Naive B cell (primary cell): ENCODE measurements around the gene UBL3. TPM values are rescaled to one million over a fixed set of nuclear protein-coding genes. Genes with fewer than 3 reads are reported as not detected.

Experiments
- ATAC-seq, 2 donors: fragments of 150-1000 bp; cut with Tn5 transposase; 2 replicates each; pipeline ENCODE4 v1.10.0; 2021; ENCODE audit warnings: low read depth in 2 of 2, mild to moderate bottlenecking in 2 of 2, moderate library complexity in 2 of 2
- DNase-seq: peaks from one replicate; pipeline ENCODE4 v3.0.0; 2022
- H3K27ac Mint-ChIP-seq, 6 donors: one replicate each; pipeline ENCODE4 v1.8.0; 2020 to 2022; ENCODE audit warnings: mild to moderate bottlenecking in 6 of 6, mixed read lengths in 6 of 6, moderate library complexity in 5 of 6, inconsistent platforms in 2 of 6
- H3K27me3 Mint-ChIP-seq, 3 donors: one replicate each; pipeline ENCODE4 v1.8.0; 2021 to 2022; ENCODE audit warnings: mixed read lengths in 3 of 3, mild to moderate bottlenecking in 1 of 3
- H3K36me3 Mint-ChIP-seq, 2 donors: one replicate each; pipeline ENCODE4 v1.8.0; 2020 to 2022; ENCODE audit warnings: mixed read lengths in 2 of 2, inconsistent platforms in 1 of 2, mild to moderate bottlenecking in 1 of 2
- H3K4me1 Mint-ChIP-seq, 3 donors: one replicate each; pipeline ENCODE4 v1.8.0; 2020 to 2022; ENCODE audit warnings: mixed read lengths in 3 of 3, inconsistent platforms in 1 of 3, mild to moderate bottlenecking in 1 of 3, moderate library complexity in 1 of 3
- H3K4me3 Mint-ChIP-seq, 8 donors: one replicate each; pipeline ENCODE4 v1.8.0; 2020 to 2022; ENCODE audit warnings: mild to moderate bottlenecking in 8 of 8, mixed read lengths in 8 of 8, moderate library complexity in 8 of 8, inconsistent platforms in 2 of 8
- H3K9me3 Mint-ChIP-seq, 7 donors: one replicate each; pipeline ENCODE4 v1.8.0; 2020 to 2022; ENCODE audit warnings: mixed read lengths in 7 of 7, mild to moderate bottlenecking in 5 of 7, inconsistent platforms in 2 of 7, moderate library complexity in 1 of 7
- polyA plus RNA-seq, 6 donors: library from polyadenylated mRNA; unstranded; fragments of 300-500 nt; fragmentation: Illumina TruSeq; gene quantifications; one replicate each; pipeline ENCODE4 v1.2.3, GENCODE V29; 2021; ENCODE audit warnings: low read depth in 6 of 6

The UBL3 gene, protein sequence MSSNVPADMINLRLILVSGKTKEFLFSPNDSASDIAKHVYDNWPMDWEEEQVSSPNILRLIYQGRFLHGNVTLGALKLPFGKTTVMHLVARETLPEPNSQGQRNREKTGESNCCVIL
- 10 to 100 TPM; 23.1 to 33.3 (median 30.5) TPM for polyA plus RNA-seq

DNA sequence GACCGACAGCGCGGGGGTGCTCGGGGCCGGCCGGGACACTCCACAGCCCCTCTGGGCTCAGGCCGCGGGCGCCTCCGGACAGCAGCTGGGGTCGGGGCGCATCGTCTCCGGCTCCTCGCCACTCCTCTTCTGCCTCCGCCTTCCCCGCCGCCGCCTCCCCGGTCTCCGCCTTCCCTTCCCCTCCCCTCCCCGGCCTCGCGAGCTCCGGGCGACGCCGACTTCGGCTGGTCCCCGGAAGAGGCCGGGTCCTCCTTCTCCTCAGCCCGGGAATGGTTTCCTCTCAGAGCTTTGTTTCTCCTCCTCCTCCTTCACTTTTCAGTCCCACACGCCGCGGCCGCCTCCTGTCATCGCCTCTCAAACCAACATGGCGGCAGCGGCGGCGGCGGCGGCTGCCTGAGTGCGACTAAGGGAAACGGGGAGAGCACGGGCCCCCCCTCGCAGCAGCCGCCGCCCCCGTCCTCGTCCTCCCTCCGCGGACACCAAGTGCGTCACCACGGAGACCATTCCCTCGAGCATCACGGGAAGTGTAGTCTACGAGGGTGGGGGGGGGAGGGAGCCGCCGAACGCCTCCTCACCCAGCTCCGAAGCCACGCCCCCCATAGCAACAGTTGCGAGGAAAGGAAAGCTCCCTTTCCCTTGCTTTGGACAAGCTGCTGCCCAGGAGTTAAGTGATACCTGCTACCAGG is at the start of gene UBL3:
TSS of gene UBL3 (minus strand) at position 405 of the 686 bp plus-strand sequence. CDS start 1,079 bp downstream, outside the sequence.
- Mint-ChIP-seq H3K9me3 (no peaks in the 10 kb centered on the region), H3K27me3 (peaks cover 0 to 6% (median 0%) of the 10 kb centered on the region in 3 donors), H3K36me3 (peaks cover 0 to 8% of the 10 kb centered on the region in 2 donors), H3K4me3 (peak within 1 kb of the TSS; percentile 93 to 100 (median 98)), H3K27ac (peak within 1 kb of the TSS; percentile 98 to 100 (median 99)), H3K4me1 (peaks cover 26 to 35% (median 27%) of the 10 kb centered on the region in 3 donors)
- ATAC-seq, result peak; percentile 90 to 91
- DNase-seq, result peak; percentile 93

DNA sequence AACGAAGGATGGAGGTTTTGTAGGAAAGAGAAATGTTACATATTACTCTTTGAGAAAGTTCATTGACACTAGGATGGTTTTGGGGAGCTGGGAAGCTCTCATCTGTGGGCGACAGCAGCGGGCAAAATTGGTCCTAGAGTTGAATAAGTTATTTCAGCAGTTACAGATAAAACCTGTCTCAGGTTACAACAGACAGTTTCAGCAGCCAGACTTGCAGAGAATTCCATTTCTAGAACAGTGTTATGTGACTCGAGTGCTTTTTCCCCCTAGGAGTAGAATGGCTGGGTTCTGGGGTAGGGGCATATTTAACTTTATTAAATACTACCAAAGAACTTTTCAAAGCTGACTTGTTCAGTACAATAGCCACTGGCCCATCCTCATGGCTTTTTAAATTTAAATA is 46.7 kb upstream of the UBL3 start:
- ATAC-seq, result no peak
- Mint-ChIP-seq H3K4me3 (no peak overlapping the region), H3K27ac (no peak overlapping the region), H3K4me1 (no peaks in the 10 kb centered on the region), H3K36me3 (no peaks in the 10 kb centered on the region), H3K9me3 (peaks cover 0 to 10% (median 0%) of the 10 kb centered on the region in 7 donors), H3K27me3 (peaks cover 8 to 13% (median 10%) of the 10 kb centered on the region in 3 donors)
- no peak for DNase-seq

DNA sequence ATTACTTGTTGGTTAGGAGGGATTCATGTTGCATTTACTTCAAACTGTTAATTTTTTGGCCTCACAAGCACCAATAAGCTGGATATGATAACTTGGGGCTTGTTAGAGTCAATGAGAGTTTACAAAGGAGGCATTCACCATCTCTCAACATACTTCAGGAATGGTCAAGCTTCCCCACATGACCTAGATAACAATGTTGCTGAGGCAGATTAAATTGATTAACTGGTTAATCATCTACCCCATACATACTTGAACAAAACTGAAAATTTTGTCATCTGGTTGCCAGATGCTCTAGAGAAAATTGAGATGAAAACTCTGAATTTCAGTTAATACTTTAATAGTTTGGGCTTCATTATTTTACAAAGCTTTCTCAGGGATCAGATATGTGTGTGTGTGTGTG is 43.0 kb upstream of the UBL3 start:
- H3K27ac Mint-ChIP-seq, result no peak overlapping the region
- DNase-seq (no peak), ATAC-seq (no peak)
- peaks cover 0 to 8% (median 0%) of the 10 kb centered on the region in 3 donors for H3K27me3 Mint-ChIP-seq
- no peaks in the 10 kb centered on the region for H3K9me3 Mint-ChIP-seq
- no peak overlapping the region for H3K4me3 Mint-ChIP-seq
- no peaks in the 10 kb centered on the region for H3K36me3 Mint-ChIP-seq
- no peaks in the 10 kb centered on the region for H3K4me1 Mint-ChIP-seq

DNA sequence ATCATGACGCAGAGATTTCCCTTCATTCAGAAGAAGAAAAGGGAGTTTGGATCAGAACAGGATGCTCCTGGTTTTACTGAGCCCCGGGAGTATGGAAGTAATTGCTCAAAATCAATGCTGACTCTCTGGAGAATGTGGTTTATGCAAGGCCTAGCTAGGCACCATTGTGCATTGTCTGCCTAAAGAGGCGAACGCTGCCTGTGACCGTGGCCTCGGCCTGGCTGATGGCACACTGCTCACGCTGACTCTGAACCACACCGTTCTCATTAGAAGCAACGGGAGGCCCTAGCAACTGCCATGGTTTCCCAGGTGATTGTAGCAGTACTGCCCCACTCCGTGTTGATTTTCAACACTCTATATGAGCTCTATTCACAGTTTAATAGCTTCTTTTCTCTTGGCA is 41.7 kb upstream of the UBL3 start:
- no peaks in the 10 kb centered on the region for H3K4me1 Mint-ChIP-seq
- no peaks in the 10 kb centered on the region for H3K9me3 Mint-ChIP-seq
- peaks cover 0 to 3% (median 0%) of the 10 kb centered on the region in 3 donors for H3K27me3 Mint-ChIP-seq
- DNase-seq, result no peak
- ATAC-seq, result no peak
- no peak overlapping the region for H3K4me3 Mint-ChIP-seq
- H3K36me3 Mint-ChIP-seq, result no peaks in the 10 kb centered on the region
- no peak overlapping the region for H3K27ac Mint-ChIP-seq

DNA sequence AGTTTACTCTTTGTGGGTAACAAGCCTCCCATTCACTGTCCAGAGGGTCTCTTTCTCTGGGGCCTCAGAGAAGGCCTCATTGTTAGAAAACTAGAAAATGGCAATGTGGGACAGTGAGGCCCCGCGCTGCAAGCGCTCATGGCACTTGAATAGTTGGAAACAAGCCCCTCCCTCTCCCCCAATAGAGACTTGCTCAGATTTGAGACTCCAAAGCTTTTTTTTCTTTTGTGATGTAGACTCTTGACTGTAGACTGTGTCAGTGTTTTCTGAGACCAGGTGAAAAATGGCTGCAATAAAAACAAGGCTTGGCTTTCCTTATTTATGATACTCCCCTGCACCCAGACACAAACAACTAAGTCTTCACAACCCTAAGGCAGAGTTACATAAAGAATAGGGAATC is 38.7 kb upstream of the UBL3 start:
- DNase-seq, result no peak
- H3K4me1 Mint-ChIP-seq, result no peaks in the 10 kb centered on the region

DNA sequence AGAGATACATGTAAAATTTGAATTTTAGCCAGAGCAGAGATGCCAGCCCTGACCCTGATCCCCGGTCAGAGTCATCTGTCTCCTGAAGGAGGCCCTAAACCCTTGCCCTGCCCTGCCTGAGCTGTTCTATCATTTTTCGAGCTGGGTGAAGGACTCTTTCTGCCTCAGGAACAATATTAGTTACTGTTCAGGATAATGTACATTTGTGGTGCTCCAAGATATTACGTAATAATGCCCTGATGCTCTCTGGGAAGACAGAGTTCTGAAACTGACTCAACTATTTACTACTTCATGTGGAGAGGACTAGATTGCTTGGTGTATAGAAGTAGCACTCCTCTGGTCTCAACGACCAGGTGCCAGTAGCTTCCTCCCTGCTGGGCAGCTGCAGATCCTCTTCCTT is 37.9 kb upstream of the UBL3 start:
- no peak for DNase-seq

More for the DNA sequence above, 38.7 kb upstream of the UBL3 start:
- Mint-ChIP-seq H3K4me3 (no peak overlapping the region), H3K27me3 (no peaks in the 10 kb centered on the region), H3K27ac (no peak overlapping the region), H3K9me3 (no peaks in the 10 kb centered on the region), H3K36me3 (no peaks in the 10 kb centered on the region)
- ATAC-seq, result no peak

DNA sequence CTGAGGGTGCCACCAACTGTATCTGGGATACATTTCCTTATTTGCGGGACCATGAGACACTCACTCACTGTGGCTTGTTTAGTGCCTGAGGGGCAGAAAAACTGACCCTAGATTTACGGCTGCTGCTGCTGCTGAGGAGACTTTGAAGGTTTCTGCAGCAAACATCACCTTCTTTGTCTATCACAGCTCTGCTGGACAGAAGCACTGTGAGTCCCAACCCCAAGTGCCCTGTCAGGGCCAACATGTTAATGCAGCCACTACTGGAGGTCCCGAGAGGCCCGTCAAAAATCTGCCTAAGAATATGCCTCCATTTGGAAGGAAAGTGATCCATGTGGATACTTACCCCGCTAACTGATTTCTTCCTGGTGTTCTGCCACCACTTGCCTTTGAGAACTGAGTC is 37.3 kb upstream of the UBL3 start:
- ATAC-seq, result no peak
- no peaks in the 10 kb centered on the region for H3K36me3 Mint-ChIP-seq
- no peaks in the 10 kb centered on the region for H3K9me3 Mint-ChIP-seq
- H3K27ac Mint-ChIP-seq, result peak overlapping the region in 1 of 6 donors; percentile 27
- H3K4me1 Mint-ChIP-seq, result no peaks in the 10 kb centered on the region
- H3K4me3 Mint-ChIP-seq, result no peak overlapping the region
- no peak for DNase-seq
- H3K27me3 Mint-ChIP-seq, result no peaks in the 10 kb centered on the region

More for the DNA sequence above, 37.9 kb upstream of the UBL3 start:
- Mint-ChIP-seq H3K4me1 (no peaks in the 10 kb centered on the region), H3K27ac (peak overlapping the region in 1 of 6 donors; percentile 73), H3K36me3 (no peaks in the 10 kb centered on the region), H3K9me3 (no peaks in the 10 kb centered on the region), H3K4me3 (no peak overlapping the region), H3K27me3 (no peaks in the 10 kb centered on the region)
- ATAC-seq, result no peak

DNA sequence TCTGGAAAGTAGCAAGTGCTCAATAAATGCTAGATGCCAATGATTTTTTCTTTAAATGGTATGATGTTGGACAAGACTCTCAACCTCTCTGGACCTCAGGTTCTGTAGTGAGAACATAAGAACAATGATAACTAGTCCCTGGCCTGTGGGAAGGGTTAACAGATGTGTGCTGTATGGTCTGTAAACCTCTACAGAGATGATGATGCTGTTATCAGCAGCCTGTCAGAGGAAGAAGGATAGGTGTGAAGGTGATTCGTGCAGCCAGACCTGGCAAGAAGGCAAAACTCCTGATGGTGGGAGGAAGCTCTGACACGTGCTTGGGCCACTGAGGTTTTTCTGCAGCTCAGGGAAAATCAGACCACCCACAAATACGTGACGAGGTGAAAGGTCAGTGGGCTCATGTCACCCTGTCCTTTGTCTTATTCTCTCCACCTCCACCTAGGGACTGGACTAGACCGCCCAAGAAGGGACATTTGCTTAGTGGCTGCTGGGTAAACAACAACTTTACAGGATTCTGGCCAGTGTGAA is 36.7 kb upstream of the UBL3 start:
- Mint-ChIP-seq H3K4me3 (no peak overlapping the region), H3K27ac (peak overlapping the region in 2 of 6 donors; percentile 16 to 27), H3K36me3 (no peaks in the 10 kb centered on the region), H3K4me1 (no peaks in the 10 kb centered on the region), H3K9me3 (no peaks in the 10 kb centered on the region), H3K27me3 (no peaks in the 10 kb centered on the region)
- DNase-seq, result no peak
- no peak for ATAC-seq

DNA sequence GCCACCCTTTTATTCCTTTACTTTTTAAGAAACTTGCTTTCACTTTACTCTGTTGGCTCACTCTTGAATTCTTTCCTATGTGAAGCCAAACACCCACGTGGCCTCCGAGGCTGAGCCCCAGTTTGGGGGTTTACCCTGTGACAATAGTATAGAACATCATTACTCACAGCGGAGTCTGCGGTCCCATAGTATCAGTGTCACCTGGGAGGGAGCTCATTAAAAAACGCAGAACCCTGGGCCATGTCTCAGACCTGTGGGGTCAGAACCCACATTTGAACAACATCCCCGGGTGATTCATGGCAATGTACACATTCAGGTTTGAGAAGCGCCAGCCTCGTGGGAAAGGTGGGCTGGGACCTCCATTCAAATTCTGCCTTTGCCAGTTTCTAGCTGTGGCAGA is 36.0 kb upstream of the UBL3 start:
- Mint-ChIP-seq H3K27me3 (no peaks in the 10 kb centered on the region), H3K4me3 (no peak overlapping the region), H3K9me3 (no peaks in the 10 kb centered on the region), H3K4me1 (no peaks in the 10 kb centered on the region), H3K27ac (peak overlapping the region in 2 of 6 donors; percentile 9 to 32), H3K36me3 (no peaks in the 10 kb centered on the region)
- ATAC-seq (no peak), DNase-seq (no peak)

DNA sequence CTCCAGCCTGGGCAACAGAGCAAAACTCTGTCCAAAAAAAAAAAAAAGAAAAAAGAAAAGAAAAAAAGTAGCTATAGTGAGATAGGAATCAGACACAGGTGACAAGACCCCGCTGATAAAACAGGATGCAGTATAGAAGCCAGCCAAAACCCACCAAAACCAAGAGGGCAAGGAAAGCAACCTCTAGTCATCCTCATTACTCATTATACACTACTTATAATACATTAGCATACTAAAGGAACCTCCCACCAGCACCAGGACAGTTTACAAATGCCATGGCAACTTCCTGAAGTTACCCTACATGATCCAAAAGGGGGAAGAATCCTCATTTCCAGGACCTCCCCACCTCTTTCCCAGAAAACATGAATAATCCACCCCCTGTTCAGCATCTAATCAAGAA is 35.6 kb upstream of the UBL3 start:
- Mint-ChIP-seq H3K9me3 (no peaks in the 10 kb centered on the region), H3K27ac (no peak overlapping the region), H3K36me3 (no peaks in the 10 kb centered on the region), H3K4me1 (no peaks in the 10 kb centered on the region), H3K4me3 (no peak overlapping the region), H3K27me3 (no peaks in the 10 kb centered on the region)
- no peak for DNase-seq
- no peak for ATAC-seq

DNA sequence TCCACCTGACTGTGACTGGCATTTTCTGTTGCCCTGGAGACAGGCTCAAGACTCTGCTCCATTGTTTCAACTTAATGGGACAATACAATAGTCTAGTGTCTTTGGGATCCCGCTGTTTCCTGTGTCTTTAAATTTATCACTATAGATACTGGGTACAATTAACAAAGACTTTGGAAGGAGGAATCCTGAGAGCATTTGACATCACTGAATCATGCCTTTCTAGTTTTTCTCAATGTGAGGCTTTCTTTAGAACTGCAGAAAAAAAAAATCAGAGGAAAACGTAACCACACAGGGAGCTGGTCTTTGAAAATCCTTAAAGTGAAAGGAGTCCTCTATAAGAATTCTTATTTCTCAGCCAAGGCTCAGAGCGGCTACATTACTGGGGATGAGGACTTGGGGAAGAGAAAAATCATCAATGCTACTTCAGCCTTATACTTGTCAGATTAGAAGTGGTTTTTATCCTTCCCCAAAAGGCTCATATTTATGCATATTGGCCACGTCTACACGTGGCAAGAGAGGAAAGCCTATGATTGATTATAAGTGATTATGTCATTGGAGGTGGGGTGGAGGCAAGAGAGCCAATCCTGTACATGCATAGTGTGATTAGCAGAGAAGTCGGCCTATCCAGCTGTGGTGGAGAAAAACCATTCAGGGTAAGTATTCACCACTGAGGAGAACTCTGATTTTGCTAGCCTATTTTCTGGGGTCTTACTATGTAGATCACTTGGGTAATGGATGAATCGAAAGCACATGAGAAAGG is 34.4 kb upstream of the UBL3 start:
- no peak overlapping the region for H3K4me3 Mint-ChIP-seq

DNA sequence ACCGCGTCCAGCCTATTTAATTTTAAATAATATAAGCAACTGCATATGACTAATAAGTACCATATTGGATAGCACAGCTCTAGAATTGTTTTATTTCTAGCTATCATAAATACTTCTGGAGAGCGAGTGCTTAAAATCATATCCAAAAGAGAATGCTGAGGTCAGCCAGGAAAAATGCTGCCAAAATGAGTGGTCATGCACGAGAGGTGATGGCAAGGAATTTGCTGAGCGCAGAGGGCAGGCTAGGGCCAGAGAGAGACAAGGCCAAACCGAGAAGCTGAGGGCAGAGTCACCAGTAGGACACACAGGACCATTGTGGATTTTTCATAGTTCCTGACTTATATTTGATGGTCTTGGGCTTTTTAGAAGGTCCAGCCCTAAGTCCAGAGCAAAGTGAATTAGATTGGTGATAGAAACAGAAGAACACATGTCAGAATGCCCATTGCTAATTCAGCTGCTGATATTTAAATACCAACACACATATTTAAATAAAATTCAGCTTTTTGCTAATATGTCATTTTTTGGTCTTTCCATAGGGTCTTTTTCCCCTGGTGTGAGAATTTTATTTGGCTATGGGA is 33.6 kb upstream of the UBL3 start:
- Mint-ChIP-seq H3K27ac (no peak overlapping the region), H3K4me3 (no peak overlapping the region), H3K4me1 (no peaks in the 10 kb centered on the region), H3K36me3 (no peaks in the 10 kb centered on the region), H3K9me3 (no peaks in the 10 kb centered on the region), H3K27me3 (no peaks in the 10 kb centered on the region)
- ATAC-seq (no peak), DNase-seq (no peak)

More for the DNA sequence above, 34.4 kb upstream of the UBL3 start:
- Mint-ChIP-seq H3K36me3 (no peaks in the 10 kb centered on the region), H3K27me3 (no peaks in the 10 kb centered on the region), H3K4me1 (no peaks in the 10 kb centered on the region), H3K9me3 (no peaks in the 10 kb centered on the region), H3K27ac (no peak overlapping the region)
- no peak for DNase-seq
- ATAC-seq, result no peak

DNA sequence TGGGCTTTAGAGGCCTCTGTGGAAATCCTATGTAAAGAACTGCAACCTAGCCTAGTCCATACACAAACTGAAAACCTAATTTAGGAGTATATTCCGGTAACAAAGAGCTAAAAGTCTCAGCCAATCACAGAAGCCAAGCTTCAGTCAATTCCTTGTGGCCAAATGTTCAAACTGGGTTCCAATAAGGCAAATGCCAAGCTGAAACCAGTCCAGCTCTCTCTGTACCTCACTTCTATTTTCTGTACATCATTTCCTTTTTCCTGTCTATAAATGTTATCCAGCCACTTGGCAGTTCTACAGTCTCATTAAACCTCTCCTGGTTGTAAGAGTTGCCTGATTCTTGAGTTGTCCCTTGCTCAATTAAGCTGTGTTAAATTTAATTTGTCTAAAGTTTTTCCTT is 31.7 kb upstream of the UBL3 start:
- H3K27me3 Mint-ChIP-seq, result peaks cover 0 to 14% (median 13%) of the 10 kb centered on the region in 3 donors
- no peak overlapping the region for H3K4me3 Mint-ChIP-seq
- no peaks in the 10 kb centered on the region for H3K36me3 Mint-ChIP-seq
- no peaks in the 10 kb centered on the region for H3K9me3 Mint-ChIP-seq
- no peak overlapping the region for H3K27ac Mint-ChIP-seq
- DNase-seq, result no peak
- ATAC-seq, result no peak
- no peaks in the 10 kb centered on the region for H3K4me1 Mint-ChIP-seq
